H1 (cell line): ENCODE results near the gene SCIMP. TPM values are rescaled to one million over a fixed set of nuclear protein-coding genes. Genes with fewer than 3 reads are reported as not detected.
A peak's percentile ranks its signal among the peaks of the same experiment; 100 is the strongest.

Source experiments
- CTCF ChIA-PET: fragments of 300-600 bp; sonication (Branson Sonifier 250); formaldehyde crosslinking; loops from one replicate; lab custom pipeline; 2021; ENCODE audit not compliant: partially characterized antibody; lab: Charles Lee
- POLR2A ChIA-PET: fragments of 300-600 bp; sonication (Branson Sonifier 250); formaldehyde crosslinking; loops from one replicate; lab custom pipeline; 2021; ENCODE audit warnings: inconsistent platforms; ENCODE audit not compliant: partially characterized antibody; lab: Charles Lee
- DNase-seq, 2 experiments: peaks; one replicate each; pipeline versions ENCODE4 v3.0.0 to v3.0.0-alpha.2; 2010 to 2022; ENCODE audit warnings: low spot score in 2 of 2, low read depth in 1 of 2, mixed read lengths in 1 of 2
- FAIRE-seq: peaks from 2 replicates; lab custom pipeline; 2011; peaks lifted over from hg19 to GRCh38; lab: Jason Lieb, UNC
- H2AFZ ChIP-seq: 2 replicates; pipeline ENCODE4 v1.8.1; 2012; ENCODE audit warnings: low read length, inconsistent platforms
- H2AK5ac ChIP-seq: 2 replicates; pipeline ENCODE4 v1.6.1; 2013; ENCODE audit warnings: low read depth, low read length
- H2BK120ac ChIP-seq: replicated peaks from 2 replicates; pipeline ENCODE3; 2013; ENCODE audit warnings: low read depth, low read length, inconsistent platforms
- H2BK12ac ChIP-seq: 2 replicates; pipeline ENCODE4 v1.6.1; 2013; ENCODE audit warnings: low read depth, low read length
- H2BK15ac ChIP-seq: 2 replicates; pipeline ENCODE4 v1.6.1; 2013; ENCODE audit warnings: low read length
- H2BK20ac ChIP-seq: 2 replicates; pipeline ENCODE4 v1.6.1; 2013; ENCODE audit warnings: low read length
- H2BK5ac ChIP-seq: 2 replicates; pipeline ENCODE4 v1.6.1; 2013; ENCODE audit warnings: low read depth, low read length
- H3K14ac ChIP-seq: 2 replicates; pipeline ENCODE4 v1.6.1; 2013; ENCODE audit warnings: inconsistent platforms; ENCODE audit not compliant: insufficient read length
- H3K18ac ChIP-seq: 2 replicates; pipeline ENCODE4 v1.6.1; 2013; ENCODE audit warnings: low read length; ENCODE audit errors: extremely low read depth
- H3K23ac ChIP-seq: 2 replicates; pipeline ENCODE4 v1.6.1; 2013; ENCODE audit warnings: inconsistent platforms; ENCODE audit not compliant: insufficient read length
- H3K23me2 ChIP-seq: 2 replicates; pipeline ENCODE4 v1.6.1; 2013; ENCODE audit warnings: low read depth, low read length
- H3K27ac ChIP-seq: 2 replicates; pipeline ENCODE4 v1.6.1; 2011; ENCODE audit warnings: low read depth, low read length, inconsistent platforms
- H3K27me3 ChIP-seq, 4 experiments: replicated peaks in 1 of 4; 1 replicate in 1 of 4; 2 replicates in 3 of 4; pipeline versions ENCODE4 v1.6.1 to v1.8.1; 2011 to 2013; ENCODE audit warnings: low read length in 3 of 4, mild to moderate bottlenecking in 3 of 4, inconsistent platforms in 2 of 4, mixed read lengths in 2 of 4, moderate library complexity in 1 of 4; ENCODE audit not compliant: control insufficient read depth in 3 of 4, insufficient read depth in 3 of 4; ENCODE audit errors: extremely low read depth in 1 of 4
- H3K36me3 ChIP-seq, 4 experiments: 2 replicates each; pipeline versions ENCODE4 v1.6.1 to v1.8.1; 2011 to 2013; ENCODE audit warnings: mild to moderate bottlenecking in 4 of 4, low read length in 3 of 4, moderate library complexity in 2 of 4, control low read depth in 1 of 4, inconsistent platforms in 1 of 4; ENCODE audit not compliant: insufficient read depth in 4 of 4, control insufficient read depth in 2 of 4
- H3K4ac ChIP-seq: replicated peaks from 2 replicates; pipeline ENCODE3; 2013; ENCODE audit warnings: low read length, low read depth, mixed read lengths, inconsistent platforms; ENCODE audit not compliant: insufficient read length
- H3K4me1 ChIP-seq, 4 experiments: replicated peaks in 1 of 4; 1 replicate in 1 of 4; 2 replicates in 3 of 4; pipeline versions ENCODE4 v1.6.1 to v1.8.1; 2011 to 2013; ENCODE audit warnings: low read length in 3 of 4, inconsistent platforms in 2 of 4, mixed read lengths in 1 of 4; ENCODE audit not compliant: insufficient read depth in 4 of 4, control insufficient read depth in 3 of 4
- H3K4me2 ChIP-seq, 2 experiments: 2 replicates each; pipeline versions ENCODE4 v1.6.1 to v1.8.1; 2011 to 2013; ENCODE audit warnings: low read depth in 2 of 2, low read length in 2 of 2, control low read depth in 1 of 2, inconsistent platforms in 1 of 2, mild to moderate bottlenecking in 1 of 2; ENCODE audit not compliant: insufficient read depth in 1 of 2
- H3K4me3 ChIP-seq, 4 experiments: fragments of 200-600, 300-600 bp in 1 of 4; sonication (generic), shearing (Covaris generic), sonication (Bioruptor Twin) in 1 of 4; 2 replicates each; pipeline versions ENCODE4 v1.5.1 to v1.8.1; 2011 to 2016; ENCODE audit warnings: low read length in 4 of 4, low read depth in 3 of 4, control low read depth in 2 of 4, inconsistent platforms in 2 of 4, mild to moderate bottlenecking in 2 of 4, mixed read lengths in 1 of 4, moderate library complexity in 1 of 4; ENCODE audit not compliant: insufficient read depth in 2 of 4; ENCODE audit errors: extremely low read depth in 1 of 4
- H3K56ac ChIP-seq: replicated peaks from 2 replicates; pipeline ENCODE3; 2013; ENCODE audit warnings: low read depth, mild to moderate bottlenecking, mixed read lengths, low read length, inconsistent platforms; ENCODE audit not compliant: insufficient read length
- H3K79me1 ChIP-seq: 2 replicates; pipeline ENCODE4 v1.6.1; 2013; ENCODE audit warnings: low read depth, low read length, control low read depth
- H3K79me2 ChIP-seq, 2 experiments: 2 replicates each; pipeline versions ENCODE4 v1.6.1 to v1.8.1; 2012 to 2013; ENCODE audit warnings: low read length in 2 of 2, mild to moderate bottlenecking in 2 of 2, inconsistent platforms in 1 of 2; ENCODE audit not compliant: insufficient read depth in 2 of 2, control insufficient read depth in 1 of 2
- H3K9ac ChIP-seq, 4 experiments: replicated peaks in 1 of 4; 1 replicate in 1 of 4; 2 replicates in 3 of 4; pipeline versions ENCODE4 v1.6.1 to v1.8.1; 2011 to 2013; ENCODE audit warnings: low read depth in 3 of 4, low read length in 3 of 4, control low read depth in 2 of 4, mild to moderate bottlenecking in 2 of 4, moderate library complexity in 2 of 4, inconsistent platforms in 1 of 4; ENCODE audit errors: extremely low read depth in 1 of 4
- H3K9me3 ChIP-seq, 2 experiments: 2 replicates each; pipeline versions ENCODE4 v1.6.1 to v1.8.1; 2012 to 2013; ENCODE audit warnings: mild to moderate bottlenecking in 2 of 2, moderate library complexity in 2 of 2, control low read depth in 1 of 2, inconsistent platforms in 1 of 2, low read depth in 1 of 2, low read length in 1 of 2, mixed read lengths in 1 of 2; ENCODE audit not compliant: insufficient read depth in 2 of 2
- H4K20me1 ChIP-seq, 2 experiments: replicated peaks in 1 of 2; 2 replicates each; pipeline versions ENCODE3 to v1.8.1; 2011 to 2013; ENCODE audit warnings: inconsistent platforms in 2 of 2, low read length in 2 of 2, mild to moderate bottlenecking in 1 of 2; ENCODE audit not compliant: insufficient read depth in 2 of 2, control insufficient read depth in 1 of 2
- H4K5ac ChIP-seq: 2 replicates; pipeline ENCODE4 v1.6.1; 2013; ENCODE audit warnings: low read length, low read depth, mixed read lengths, inconsistent platforms; ENCODE audit not compliant: insufficient read length
- H4K8ac ChIP-seq: 2 replicates; pipeline ENCODE4 v1.8.0; 2013; ENCODE audit warnings: mild to moderate bottlenecking, moderate library complexity, low read length, inconsistent platforms; ENCODE audit not compliant: insufficient read depth; ENCODE audit errors: extremely low read depth
- H4K91ac ChIP-seq: replicated peaks from 2 replicates; pipeline ENCODE3; 2013; ENCODE audit warnings: low read length, mixed read lengths, inconsistent platforms; ENCODE audit not compliant: insufficient read length
- CEBPB ChIP-seq: IDR thresholded peaks from 2 replicates; pipeline ENCODE4 v1.6.1; 2012; ENCODE audit warnings: low read depth, low read length
- CTCF ChIP-seq, 3 experiments: IDR thresholded peaks; 1 replicate in 2 of 3; 2 replicates in 1 of 3; pipeline versions ENCODE4 v1.5.1 to v1.6.1; 2011; ENCODE audit warnings: low read length in 3 of 3, mild to moderate bottlenecking in 3 of 3, inconsistent platforms in 2 of 3, low read depth in 1 of 3, moderate library complexity in 1 of 3; ENCODE audit not compliant: insufficient read depth in 1 of 3; ENCODE audit errors: control extremely low read depth in 1 of 3
- GABPA ChIP-seq: IDR thresholded peaks from 2 replicates; pipeline ENCODE4 v1.6.1; 2011; ENCODE audit warnings: mild to moderate bottlenecking, low read length, moderate library complexity, borderline replicate concordance; ENCODE audit not compliant: insufficient read depth
- HDAC2 ChIP-seq, 2 experiments: fragments of 300-600 bp in 1 of 2; sonication (generic) in 1 of 2; IDR thresholded peaks; 2 replicates each; pipeline ENCODE4 v1.6.1; 2011 to 2012; ENCODE audit warnings: low read depth in 2 of 2, low read length in 2 of 2, mild to moderate bottlenecking in 2 of 2, moderate library complexity in 2 of 2, borderline replicate concordance in 1 of 2, inconsistent platforms in 1 of 2
- RAD21 ChIP-seq, 2 experiments: IDR thresholded peaks in 1 of 2; conservative IDR thresholded peaks in 1 of 2; 2 replicates each; pipeline ENCODE4 v1.6.1; 2011; ENCODE audit warnings: low read depth in 2 of 2, low read length in 2 of 2, improper control_type of control experiment in 1 of 2, inconsistent platforms in 1 of 2, mild to moderate bottlenecking in 1 of 2, moderate library complexity in 1 of 2
- TBP ChIP-seq: IDR thresholded peaks from 2 replicates; pipeline ENCODE4 v1.6.1; 2011; ENCODE audit warnings: low read depth, low read length, improper control_type of control experiment
- WGBS, 2 experiments: shearing (Covaris generic) in 1 of 2; methylation state at CpG; one replicate each; pipeline versions ENCODE4 v1.1.6 to v1.1.7; 2013 to 2015; ENCODE audit warnings: low lambda C conversion rate in 2 of 2, mixed read lengths in 2 of 2, inconsistent platforms in 1 of 2, low coverage in 1 of 2, missing lambda C conversion rate in 1 of 2; ENCODE audit not compliant: insufficient replicate concordance in 2 of 2, insufficient coverage in 1 of 2, insufficient read length in 1 of 2; ENCODE audit errors: extremely low coverage in 1 of 2, missing lambda C conversion rate in 1 of 2; 5-methylcytosine and 5-hydroxymethylcytosine counted together
- polyA plus RNA-seq, 7 experiments: library from polyadenylated mRNA; depleted of rRNA in 3 of 7; stranded (reverse) in 5 of 7; unstranded in 2 of 7; fragments of >200 nt in 5 of 7; fragments of 200-250 nt in 2 of 7; gene quantifications; 1 replicate in 5 of 7; 2 replicates in 1 of 7; 4 replicates in 1 of 7; pipeline versions ENCODE4 v1.2.1 to v1.2.3, GENCODE V29; 2011 to 2013; ENCODE audit warnings: missing spikeins in 2 of 7, mixed read lengths in 2 of 7
- total RNA-seq: library from RNA; stranded (reverse); fragmentation: NEBNext Ultra II Directional; extraction: Animal tissue kit (Norgen Biotek cat#: 25700); gene quantifications from 2 replicates; pipeline ENCODE4 v1.2.1, GENCODE V29; 2021

The SCIMP gene
- total and polyA plus RNA-seq, 2 of the 8 experiments (the other 6 are each of a cell fraction or from before 2014, with no cell fraction given), result not detected

- no peak overlapping the region for H3K27ac ChIP-seq
- no peak overlapping the region for H3K56ac ChIP-seq
- H3K4me1 ChIP-seq, result no peaks in the 10 kb centered on the region; a peak in 1 of 7 replicates
- no peak overlapping the region for H2BK15ac ChIP-seq
- H3K23me2 ChIP-seq, result no peaks in the 10 kb centered on the region
- no peak overlapping the region for H3K4me3 ChIP-seq
- no peak overlapping the region for H3K23ac ChIP-seq
- H2AK5ac ChIP-seq, result no peak overlapping the region
- H4K5ac ChIP-seq, result no peak overlapping the region
- no peaks in the 10 kb centered on the region for H3K79me2 ChIP-seq
- FAIRE-seq, result peak; percentile 13
- H2BK120ac ChIP-seq, result no peak overlapping the region
- H3K18ac ChIP-seq, result no peak overlapping the region
- TF ChIP-seq GABPA (no peak), CEBPB (no peak), RAD21 (IDR thresholded peaks at IDR 0.05 in 1 of 2, conservative IDR thresholded peaks at IDR 0.05 in 1 of 2; ENCODE audit: low read depth in 2 of 2, low read length in 2 of 2) (peak; percentile 76 to 82), CTCF (IDR thresholded peaks at IDR 0.05; ENCODE audit: control extremely low read depth in 1 of 3, insufficient read depth in 1 of 3, low read depth in 1 of 3, low read length in 3 of 3) (peak in 2 of 3 experiments; percentile 70 to 73; a peak in 3 of 4 replicates), TBP (no peak), HDAC2 (IDR thresholded peaks at IDR 0.05; ENCODE audit: borderline replicate concordance in 1 of 2, low read depth in 2 of 2, low read length in 2 of 2) (no peak)
- H4K20me1 ChIP-seq, result no peaks in the 10 kb centered on the region
- no peak overlapping the region for H3K4me2 ChIP-seq
- ChIA-PET CTCF (interaction anchor here (0.7 to 4.2 kb wide), 14 partner anchors 10 to 1331 kb away, joined by 3 to 33 read pairs (median 4); partner anchors contain the start of genes SCIMP and ZNF594), POLR2A (no interaction called here)
- H4K91ac ChIP-seq, result no peak overlapping the region
- no peaks in the 10 kb centered on the region for H3K36me3 ChIP-seq
- H3K27me3 ChIP-seq, result no peaks in the 10 kb centered on the region
- H3K14ac ChIP-seq, result no peak overlapping the region
- no peak overlapping the region for H2BK12ac ChIP-seq
- no peaks in the 10 kb centered on the region for H3K9me3 ChIP-seq
- H4K8ac ChIP-seq, result no peak overlapping the region
- H3K9ac ChIP-seq, result no peak overlapping the region
- H2BK5ac ChIP-seq, result no peak overlapping the region
- H2BK20ac ChIP-seq, result no peak overlapping the region
- H2AFZ ChIP-seq, result 0 out of 2 replicates have a peak overlapping the region, but pooled peaks have one; percentile 87
- peak; percentile 25 to 66 for DNase-seq
- no peak overlapping the region for H3K4ac ChIP-seq
- no peaks in the 10 kb centered on the region for H3K79me1 ChIP-seq
- WGBS, 2 experiments, result 30% methylated on average over 4 of the region's 4 CpGs; no CpG with 5 or more reads in 1 of the 2 experiments
Measured at GRCh38 chr17:5249615-5250014, 15.0 kb upstream of the SCIMP start.
